D721Med (cell line): ENCODE data around the gene MLLT3.

Source experiments
- DNase-seq: peaks from one replicate; pipeline ENCODE4 v3.0.0; 2011; ENCODE audit warnings: low spot score; ENCODE audit not compliant: insufficient read length
- FAIRE-seq: peaks from 2 replicates; lab custom pipeline; 2011; peaks lifted over from hg19 to GRCh38; lab: Jason Lieb, UNC
- CTCF ChIP-seq: IDR thresholded peaks from 2 replicates; pipeline ENCODE4 v1.5.1; 2012; ENCODE audit warnings: mild to moderate bottlenecking, control low read depth; ENCODE audit not compliant: insufficient read depth; ENCODE audit errors: missing control alignments

MLLT3 gene

GRCh38 chr9:20646656-20647055, 24.4 kb upstream of the MLLT3 start:
- DNase-seq (no peak), FAIRE-seq (no peak)
- no peak for TF ChIP-seq CTCF

DNA sequence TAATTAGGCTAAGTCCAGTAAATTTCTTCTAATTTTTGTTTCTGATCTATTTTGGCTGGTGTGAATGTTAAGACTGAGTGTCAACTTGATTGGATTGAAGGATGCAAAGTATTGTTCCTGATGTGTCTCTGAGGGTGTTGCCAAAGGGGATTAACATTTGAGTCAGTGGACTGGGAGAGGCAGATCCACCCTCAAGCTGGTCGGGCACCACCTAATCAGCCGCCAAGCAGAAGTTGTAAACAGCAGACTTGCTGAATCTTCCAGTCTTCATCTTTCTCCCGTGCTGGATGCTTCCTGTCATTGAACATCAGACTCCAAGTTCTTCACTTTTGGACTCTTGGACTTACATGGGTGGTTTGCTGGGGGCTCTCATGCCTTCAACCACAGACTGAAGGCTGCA, 21.4 kb upstream of the MLLT3 start:
- FAIRE-seq (no peak), DNase-seq (no peak)
- no peak for TF ChIP-seq CTCF

DNA sequence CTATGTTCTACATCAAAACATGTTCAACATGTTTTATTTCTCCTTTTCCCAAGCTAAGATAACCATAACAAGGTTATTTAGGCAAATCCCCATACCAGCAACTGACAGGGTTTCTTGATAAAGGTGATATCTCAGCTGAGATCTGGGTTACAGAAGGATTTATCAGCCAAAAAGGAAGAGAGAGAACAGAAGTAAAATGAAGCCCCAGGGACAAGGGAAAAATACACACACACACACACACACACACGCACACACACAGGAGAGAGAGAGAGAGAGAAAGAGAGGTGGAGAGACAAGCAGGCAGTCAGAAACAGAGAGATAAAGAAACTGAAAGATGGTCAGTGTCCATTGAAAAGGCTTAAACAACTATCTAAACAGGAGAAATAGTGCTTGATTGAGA, 19.7 kb upstream of the MLLT3 start:
- no peak for FAIRE-seq

DNA sequence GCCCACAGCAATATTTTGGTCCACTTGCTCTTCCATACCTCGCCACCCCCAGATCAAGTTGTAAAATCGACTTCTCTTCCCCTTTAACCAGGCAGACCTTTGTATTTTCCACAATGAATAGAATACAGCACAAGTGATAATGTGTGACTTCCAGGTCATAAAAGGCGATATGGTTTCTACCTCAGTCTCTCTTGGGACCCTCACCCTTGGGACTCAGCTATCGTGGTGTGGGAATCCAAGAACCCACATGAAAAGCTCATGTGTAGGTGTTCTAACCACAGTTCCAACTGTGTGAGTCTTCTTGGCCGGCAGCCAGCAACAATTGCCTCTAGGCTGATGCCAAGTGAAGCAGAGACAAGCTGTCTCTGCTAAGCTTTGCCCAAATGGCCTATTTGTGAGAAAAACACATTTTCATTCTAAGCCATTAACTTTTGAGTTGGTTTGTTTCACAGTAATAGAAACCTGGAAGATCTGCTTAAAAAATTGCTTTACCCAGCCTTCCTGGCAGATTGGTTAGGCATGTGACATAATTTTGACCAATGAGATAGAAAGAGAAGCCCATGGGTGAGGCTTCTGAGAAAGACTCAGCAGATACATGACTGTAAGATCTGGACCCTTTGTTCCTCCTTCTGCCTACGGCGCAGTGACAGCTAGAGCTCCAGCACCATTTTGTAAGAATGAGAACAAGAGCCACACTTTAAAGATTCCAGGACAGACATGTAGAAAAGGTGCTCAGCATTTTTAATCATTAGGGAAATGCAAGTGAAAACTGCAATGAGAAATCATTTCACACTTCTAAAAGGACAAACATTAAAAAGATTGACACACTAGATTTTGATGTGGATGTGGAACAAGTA, 18.3 kb upstream of the MLLT3 start:
- DNase-seq = no peak
- TF ChIP-seq CTCF = no peak
- FAIRE-seq = no peak

More for the DNA sequence above, 19.7 kb upstream of the MLLT3 start:
- no peak for TF ChIP-seq CTCF
- no peak for DNase-seq

GRCh38 chr9:20636888-20637440, 14.7 kb upstream of the MLLT3 start:
- TF ChIP-seq CTCF = no peak
- FAIRE-seq (no peak), DNase-seq (no peak)

DNA sequence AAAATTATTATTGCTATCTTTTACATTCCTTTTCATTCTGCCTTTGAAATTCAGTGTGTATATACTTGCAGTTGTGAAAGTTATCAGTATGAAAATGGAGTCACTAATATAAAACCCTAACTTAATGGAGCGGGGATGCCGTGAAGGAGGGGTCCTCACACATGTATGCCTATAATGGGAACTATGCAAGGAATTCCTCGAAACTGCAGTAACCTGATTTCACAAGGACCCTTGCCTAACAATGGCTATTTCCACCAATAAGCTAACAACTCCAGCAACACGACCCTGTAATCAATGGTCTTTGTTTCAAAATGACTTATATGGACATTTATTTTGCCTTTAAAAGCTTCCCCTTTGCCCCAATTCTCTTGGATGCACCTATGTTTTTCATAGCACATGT, 12.6 kb upstream of the MLLT3 start:
- DNase-seq (no peak), FAIRE-seq (no peak)
- no peak for TF ChIP-seq CTCF

GRCh38 chr9:20632705-20633104, 10.4 kb upstream of the MLLT3 start:
- no peak for FAIRE-seq
- DNase-seq = no peak
- TF ChIP-seq CTCF = no peak
